Measurements from ENCODE around the gene FAM3A. TPM values are rescaled to one million over a fixed set of nuclear protein-coding genes. Genes with fewer than 3 reads are reported as not detected.

The FAM3A gene
- total and polyA plus RNA-seq, 2 of the 8 experiments (the other 6 are each of a cell fraction or from before 2014, with no cell fraction given): 16.2 to 18.6 TPM

- Histone ChIP-seq H3K4me2 (ENCODE audit: insufficient read depth in 1 of 2, low read depth in 2 of 2, low read length in 2 of 2) (no peak overlapping the region), H3K79me1 (ENCODE audit: low read depth, low read length) (no peaks in the 10 kb centered on the region; the same call in 1 of the 2 replicates)
- CTCF ChIA-PET (ENCODE audit: partially characterized antibody): interaction anchor here (0.6 kb wide), 1 partner anchor 65 kb away, joined by 5 read pairs; no protein-coding TSS in a partner anchor
- no peak for TF ChIP-seq EZH2 (IDR thresholded peaks at IDR 0.05; ENCODE audit: low read depth, low read length, severe bottlenecking)
- TF ChIP-seq CTCF (IDR thresholded peaks at IDR 0.05; ENCODE audit: control extremely low read depth in 1 of 3, insufficient read depth in 1 of 3, low read depth in 1 of 3, low read length in 3 of 3): no peak
- no peak for TF ChIP-seq SP1 (IDR thresholded peaks at IDR 0.05; ENCODE audit: low read depth, low read length)
- TF ChIP-seq SIRT6 (IDR thresholded peaks at IDR 0.05; ENCODE audit: low read length): no peak
- no peak for TF ChIP-seq E2F6 (IDR thresholded peaks at IDR 0.05)
- TF ChIP-seq FOSL1 (IDR thresholded peaks at IDR 0.05; ENCODE audit: insufficient read depth, low read depth, low read length): no peak
- TF ChIP-seq SIN3A (conservative IDR thresholded peaks at IDR 0.05 in 1 of 2, IDR thresholded peaks at IDR 0.05 in 1 of 2; ENCODE audit: low read depth in 1 of 2, low read length in 2 of 2): no peak
- TF ChIP-seq KDM1A (IDR thresholded peaks at IDR 0.05; ENCODE audit: borderline replicate concordance, low read length): no peak
These were observed 26.8 kb upstream of the FAM3A start for GRCh38 chrX:154542723-154543424.

More at GRCh38 chrX:154542723-154543424, 26.8 kb upstream of the FAM3A start:
- Histone ChIP-seq H3K23ac (ENCODE audit: insufficient read length) (no peak overlapping the region), H3K9me3 (ENCODE audit: insufficient read depth in 2 of 2, low read depth in 1 of 2, low read length in 1 of 2) (no peaks in the 10 kb centered on the region; a peak in 1 of 4 replicates), H2BK20ac (ENCODE audit: low read length) (no peak overlapping the region), H3K4me1 (replicated peaks in 1 of 4; ENCODE audit: control insufficient read depth in 3 of 4, insufficient read depth in 4 of 4, low read length in 3 of 4) (peaks cover 0 to 3% (median 1%) of the 10 kb centered on the region in 4 experiments; a peak in 3 of 7 replicates), H3K4me3 (ENCODE audit: extremely low read depth in 1 of 4, insufficient read depth in 2 of 4, low read depth in 3 of 4, low read length in 4 of 4) (no peak overlapping the region), H4K20me1 (replicated peaks in 1 of 2; ENCODE audit: control insufficient read depth in 1 of 2, insufficient read depth in 2 of 2, low read length in 2 of 2) (peaks cover 0 to 7% of the 10 kb centered on the region in 2 experiments), H4K8ac (ENCODE audit: extremely low read depth, insufficient read depth, low read length) (no peak overlapping the region), H2BK120ac (replicated peaks; ENCODE audit: low read depth, low read length) (no peak overlapping the region), H3K27me3 (replicated peaks in 1 of 4; ENCODE audit: control insufficient read depth in 3 of 4, extremely low read depth in 1 of 4, insufficient read depth in 3 of 4, low read length in 3 of 4) (no peaks in the 10 kb centered on the region), H4K5ac (ENCODE audit: insufficient read length, low read depth, low read length) (no peak overlapping the region), H3K9ac (replicated peaks in 1 of 4; ENCODE audit: extremely low read depth in 1 of 4, low read depth in 3 of 4, low read length in 3 of 4) (no peak overlapping the region), H3K36me3 (ENCODE audit: control insufficient read depth in 2 of 4, insufficient read depth in 4 of 4, low read length in 3 of 4) (peaks cover 0 to 12% (median 6%) of the 10 kb centered on the region in 4 experiments; a peak in 5 of 8 replicates), H2BK15ac (ENCODE audit: low read length) (no peak overlapping the region), H3K18ac (ENCODE audit: extremely low read depth, low read length) (no peak overlapping the region), H3K14ac (ENCODE audit: insufficient read length) (no peak overlapping the region), H2AFZ (ENCODE audit: low read length) (no peak overlapping the region), H3K79me2 (ENCODE audit: control insufficient read depth in 1 of 2, insufficient read depth in 2 of 2, low read length in 2 of 2) (peaks cover 0 to 1% of the 10 kb centered on the region in 2 experiments; a peak in 1 of 4 replicates), H3K27ac (ENCODE audit: low read depth, low read length) (no peak overlapping the region), H3K56ac (replicated peaks; ENCODE audit: insufficient read length, low read depth, low read length) (no peak overlapping the region), H3K23me2 (ENCODE audit: low read depth, low read length) (peaks cover 4% of the 10 kb centered on the region; the same call in 1 of the 2 replicates), H2AK5ac (ENCODE audit: low read depth, low read length) (no peak overlapping the region), H2BK12ac (ENCODE audit: low read depth, low read length) (no peak overlapping the region), H3K4ac (replicated peaks; ENCODE audit: insufficient read length, low read depth, low read length) (no peak overlapping the region), H2BK5ac (ENCODE audit: low read depth, low read length) (no peak overlapping the region), H4K91ac (replicated peaks; ENCODE audit: insufficient read length, low read length) (no peak overlapping the region)
- POLR2A ChIA-PET (ENCODE audit: partially characterized antibody): interaction anchor here (1.4 kb wide), 1 partner anchor 16 kb away, joined by 5 read pairs; no protein-coding TSS in a partner anchor
- no peak for DNase-seq (ENCODE audit: low read depth in 1 of 2, low spot score in 2 of 2)
- FAIRE-seq: no peak
- WGBS, 2 experiments (ENCODE audit: extremely low coverage in 1 of 2, insufficient coverage in 1 of 2, insufficient read length in 1 of 2, insufficient replicate concordance in 2 of 2, low coverage in 1 of 2, low lambda C conversion rate in 2 of 2, missing lambda C conversion rate in 1 of 2): 98% methylated on average over 7 of the region's 20 CpGs; no CpG with 5 or more reads in 1 of the 2 experiments

Measured in H1 (cell line).